ENCODE results near the gene PRSS3. TPM values are rescaled to one million over a fixed set of nuclear protein-coding genes. Genes with fewer than 3 reads are reported as not detected.
"Not testable (repeated sequence)": the region's sequence is repeated elsewhere in the genome, so short reads cannot be mapped to it uniquely, and the experiment has no call there.

PRSS3 gene
- total RNA-seq, 1 donor from 2014 or later, result not detected

- Histone ChIP-seq H3K27me3 (ENCODE audit: low read depth) (peaks cover 94% of the 10 kb centered on the region), H3K36me3 (no peaks in the 10 kb centered on the region), H3K27ac (replicated peaks) (no peak overlapping the region), H3K4me3 (no peak overlapping the region), H3K9me3 (replicated peaks) (no peaks in the 10 kb centered on the region), H3K4me1 (peaks cover 9% of the 10 kb centered on the region)
- intact Hi-C loops (cut with micrococcal nuclease), result no loop called here
- no peak for TF ChIP-seq CTCF (IDR thresholded peaks at IDR 0.05; ENCODE audit: borderline replicate concordance)
- no peak for DNase-seq
These were observed 43.2 kb upstream of the PRSS3 start for GRCh38 chr9:33752130-33752637.

GRCh38 chr9:33752789-33753188, 42.6 kb upstream of the PRSS3 start:
- intact Hi-C loops (cut with micrococcal nuclease); H3K4me1 ChIP-seq; H3K36me3 ChIP-seq; DNase-seq; H3K9me3 ChIP-seq (replicated peaks); H3K27ac ChIP-seq (replicated peaks); H3K4me3 ChIP-seq: not testable (repeated sequence)
- peaks cover 95% of the 10 kb centered on the region for H3K27me3 ChIP-seq (ENCODE audit: low read depth)

GRCh38 chr9:33759648-33760047, 35.7 kb upstream of the PRSS3 start:
- not testable (repeated sequence) for H3K4me3 ChIP-seq, H3K4me1 ChIP-seq

GRCh38 chr9:33762343-33762742, 33.0 kb upstream of the PRSS3 start:
- Histone ChIP-seq H3K4me1 (no peaks in the 10 kb centered on the region), H3K27ac (replicated peaks) (no peak overlapping the region), H3K9me3 (replicated peaks) (no peaks in the 10 kb centered on the region), H3K36me3 (no peaks in the 10 kb centered on the region), H3K4me3 (no peak overlapping the region), H3K27me3 (ENCODE audit: low read depth) (peaks cover 12% of the 10 kb centered on the region)
- no peak for DNase-seq
- intact Hi-C loops (cut with micrococcal nuclease), result no loop called here
- TF ChIP-seq CTCF (IDR thresholded peaks at IDR 0.05; ENCODE audit: borderline replicate concordance), result no peak

More at GRCh38 chr9:33759648-33760047, 35.7 kb upstream of the PRSS3 start:
- H3K36me3 ChIP-seq; H3K27ac ChIP-seq (replicated peaks); H3K9me3 ChIP-seq (replicated peaks); DNase-seq; intact Hi-C loops (cut with micrococcal nuclease): not testable (repeated sequence)
- peaks cover 35% of the 10 kb centered on the region for H3K27me3 ChIP-seq (ENCODE audit: low read depth)

GRCh38 chr9:33763709-33764108, 31.7 kb upstream of the PRSS3 start:
- H3K4me3 ChIP-seq; intact Hi-C loops (cut with micrococcal nuclease); H3K4me1 ChIP-seq; H3K9me3 ChIP-seq (replicated peaks); H3K27ac ChIP-seq (replicated peaks); H3K36me3 ChIP-seq; H3K27me3 ChIP-seq (ENCODE audit: low read depth); DNase-seq: not testable (repeated sequence)

GRCh38 chr9:33765411-33765810, 29.9 kb upstream of the PRSS3 start:
- Histone ChIP-seq H3K27ac (replicated peaks) (no peak overlapping the region), H3K27me3 (ENCODE audit: low read depth) (no peaks in the 10 kb centered on the region), H3K4me1 (no peaks in the 10 kb centered on the region), H3K4me3 (no peak overlapping the region), H3K36me3 (no peaks in the 10 kb centered on the region), H3K9me3 (replicated peaks) (no peaks in the 10 kb centered on the region)
- DNase-seq, result no peak
- no peak for TF ChIP-seq CTCF (IDR thresholded peaks at IDR 0.05; ENCODE audit: borderline replicate concordance)
- intact Hi-C loops (cut with micrococcal nuclease), result no loop called here

GRCh38 chr9:33770156-33770880, 25.0 kb upstream of the PRSS3 start:
- H3K27me3 ChIP-seq (ENCODE audit: low read depth); H3K4me3 ChIP-seq; H3K4me1 ChIP-seq; intact Hi-C loops (cut with micrococcal nuclease); DNase-seq; H3K9me3 ChIP-seq (replicated peaks); H3K27ac ChIP-seq (replicated peaks); H3K36me3 ChIP-seq: not testable (repeated sequence)

GRCh38 chr9:33773135-33773534, 22.2 kb upstream of the PRSS3 start:
- H3K4me3 ChIP-seq; H3K9me3 ChIP-seq (replicated peaks); H3K27me3 ChIP-seq (ENCODE audit: low read depth); H3K36me3 ChIP-seq; H3K4me1 ChIP-seq; DNase-seq; intact Hi-C loops (cut with micrococcal nuclease); H3K27ac ChIP-seq (replicated peaks): not testable (repeated sequence)

GRCh38 chr9:33774074-33774659, 21.2 kb upstream of the PRSS3 start:
- H3K27me3 ChIP-seq (ENCODE audit: low read depth); H3K36me3 ChIP-seq; H3K4me1 ChIP-seq; DNase-seq; H3K9me3 ChIP-seq (replicated peaks); H3K4me3 ChIP-seq; intact Hi-C loops (cut with micrococcal nuclease); H3K27ac ChIP-seq (replicated peaks): not testable (repeated sequence)
